Suppressor macrophage treated with lipopolysaccharide for 4 hours (primary cell): ENCODE results near the gene SKAP1.

ENCODE experiments used
- DNase-seq: peaks from one replicate; pipeline ENCODE4 v3.0.0-alpha.2; 2020

The SKAP1 gene

DNA sequence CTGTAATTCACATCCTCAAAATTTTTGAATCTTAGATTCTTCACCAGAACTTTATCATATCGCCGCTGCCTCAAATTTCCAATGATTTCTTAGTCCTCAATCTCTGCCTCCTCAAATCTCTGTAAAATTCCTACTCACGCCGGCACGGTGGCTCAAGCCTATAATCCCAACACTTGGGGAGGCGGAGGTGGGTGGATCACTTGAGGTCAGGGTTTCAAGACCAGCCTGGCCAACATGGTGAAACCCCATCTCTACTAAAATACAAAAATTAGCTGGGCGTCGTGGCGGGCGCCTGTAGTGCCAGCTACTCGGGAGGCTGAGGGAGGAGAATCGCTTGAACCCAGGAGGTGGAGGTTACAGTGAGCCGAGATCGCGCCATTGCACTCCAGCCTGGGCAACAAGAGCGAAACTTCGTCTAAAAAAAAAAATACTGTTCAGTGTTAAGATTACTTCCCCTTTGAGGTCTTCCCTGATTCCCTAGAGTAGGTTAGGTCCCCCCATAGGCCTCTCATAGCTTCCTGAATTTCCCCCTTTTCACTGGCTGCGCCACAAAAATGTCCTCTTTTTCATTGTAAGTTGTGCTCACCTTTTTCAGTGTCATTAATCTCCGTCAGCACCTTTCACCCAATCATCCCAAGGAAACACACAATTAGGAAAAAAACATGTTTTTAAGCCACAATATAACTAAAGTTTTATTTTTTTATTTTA lies 327.8 kb downstream of the SKAP1 start:
- peak; percentile 19 for DNase-seq

DNA sequence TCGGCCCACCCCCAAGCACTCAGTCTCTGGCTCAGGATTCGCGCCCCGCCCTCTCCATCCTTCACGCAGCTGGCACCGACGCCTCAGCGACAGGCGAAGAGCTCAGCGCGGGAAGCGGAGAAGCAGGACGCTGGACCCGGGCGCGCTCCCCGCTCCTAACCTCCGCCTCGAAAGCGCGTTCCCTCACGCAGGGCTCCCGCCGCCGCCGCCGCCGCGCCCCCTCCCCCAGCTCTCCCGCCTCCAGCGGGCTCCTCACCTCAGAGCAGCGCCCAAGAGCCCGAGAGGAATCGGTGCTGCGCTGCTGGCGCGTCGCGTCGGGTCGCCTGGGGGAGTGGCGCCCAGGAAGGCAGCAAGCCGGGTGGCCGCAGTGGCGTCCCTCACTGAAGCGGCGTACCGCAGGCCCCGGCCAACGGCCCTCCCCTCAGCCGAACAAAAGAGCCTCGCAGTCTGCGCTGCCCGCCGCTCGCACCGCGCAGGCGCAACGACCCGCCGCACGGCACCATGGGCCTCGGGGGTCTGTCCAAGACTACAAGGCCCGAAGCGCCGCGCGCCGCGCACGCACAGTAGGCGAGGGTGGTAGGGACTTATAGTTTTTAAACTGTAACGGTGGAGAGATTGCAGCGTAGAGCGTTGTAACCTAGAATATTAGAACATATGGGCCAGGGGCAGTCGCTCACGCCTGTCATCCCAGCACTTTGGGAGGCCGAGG lies 328.8 kb downstream of the SKAP1 start, which contains the start of gene CBX1:
CBX1 (minus strand) TSS at position 467 of the 709 bp plus-strand sequence. CDS start 24,474 bp downstream, outside the sequence.
- DNase-seq, result peak; percentile 96

DNA sequence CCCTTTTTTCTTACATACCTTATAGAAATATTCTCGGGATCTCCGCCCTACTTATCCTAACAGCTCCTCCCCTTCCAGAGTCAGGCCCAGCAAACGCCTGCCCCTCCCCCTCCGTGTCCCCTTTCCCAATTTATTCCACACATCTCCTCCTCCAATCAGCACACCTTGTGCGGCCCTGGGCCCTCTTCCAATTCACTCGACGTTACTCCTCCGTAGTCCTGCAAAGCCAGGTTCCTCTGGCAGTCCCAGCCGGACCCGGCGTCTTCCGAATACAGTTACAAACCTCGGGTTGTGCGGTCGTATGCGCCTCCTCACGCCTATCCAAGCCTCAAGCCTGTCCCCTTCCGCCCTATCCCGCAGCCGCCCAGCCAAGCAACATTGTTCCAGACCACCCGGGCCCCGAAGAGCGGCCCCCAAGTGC lies 329.4 kb downstream of the SKAP1 start:
- DNase-seq, result no peak

DNA sequence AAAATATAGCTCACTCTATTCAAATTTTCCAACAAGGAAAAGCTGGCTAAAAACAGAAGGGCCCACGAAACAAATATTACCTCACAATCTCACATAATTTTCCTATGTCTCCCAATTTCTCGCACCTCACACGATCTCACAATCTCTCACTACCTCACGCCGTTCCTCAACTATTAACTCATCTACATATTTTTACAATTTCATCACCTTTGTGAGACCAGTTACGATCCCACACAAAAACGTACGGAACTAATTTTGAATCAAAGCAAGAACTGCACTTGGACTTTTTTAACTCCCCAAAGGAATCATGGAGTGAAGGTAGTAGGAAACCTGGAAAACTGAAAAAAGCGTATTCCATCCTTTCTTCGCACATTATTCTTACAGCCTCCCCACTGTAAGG lies 329.9 kb downstream of the SKAP1 start:
- no peak for DNase-seq

DNA sequence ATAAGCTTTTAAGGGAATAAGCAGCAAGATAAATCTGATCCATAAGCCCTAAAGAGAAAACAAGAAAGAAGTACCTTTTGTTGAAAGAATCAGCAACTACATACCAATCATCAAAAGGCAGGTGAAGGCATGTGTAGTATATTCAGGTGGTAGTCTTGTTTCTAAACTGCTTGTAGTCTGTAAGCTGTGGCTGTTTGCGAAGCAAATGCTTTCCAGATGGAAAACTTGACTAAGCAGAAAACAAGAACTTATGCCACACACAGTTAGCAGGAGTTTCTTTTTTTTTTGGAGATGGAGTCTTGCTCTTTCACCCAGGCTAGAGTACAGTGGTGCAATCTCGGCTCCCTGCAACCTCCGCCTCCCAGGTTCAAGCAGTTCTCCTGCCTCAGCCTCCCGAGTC lies 334.4 kb downstream of the SKAP1 start:
- DNase-seq, result no peak

DNA sequence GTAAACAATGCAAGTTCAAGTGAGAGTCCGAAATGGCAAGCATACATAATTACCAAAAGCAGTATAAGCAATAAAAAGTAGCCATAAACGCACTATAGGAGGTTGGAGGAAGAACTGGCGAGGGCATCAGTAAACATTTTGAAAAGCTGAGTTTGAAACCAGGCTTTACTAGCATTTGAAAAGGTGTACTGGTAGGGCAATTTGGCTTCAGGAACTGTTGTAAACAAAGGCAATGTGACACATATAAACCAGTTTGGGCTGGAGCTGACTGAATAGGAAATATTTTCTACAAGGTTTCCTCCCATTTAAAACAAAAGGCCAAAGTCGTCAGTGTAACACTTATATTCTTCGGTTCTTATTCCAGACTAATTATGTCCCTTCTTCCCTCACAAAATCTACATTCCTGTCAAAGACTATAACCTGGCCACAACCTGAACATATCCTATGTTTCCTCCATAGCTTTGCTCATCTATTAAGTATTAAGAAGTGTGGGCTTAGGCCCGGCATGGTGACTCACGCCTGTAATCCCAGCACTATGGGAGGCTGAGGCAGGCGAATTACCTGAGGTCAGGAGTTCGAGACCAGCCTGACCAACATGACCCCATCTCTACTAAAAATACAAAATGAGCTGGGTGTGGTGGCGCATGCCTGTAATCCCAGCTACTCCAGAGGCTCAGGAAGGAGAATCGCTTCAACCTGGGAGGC lies 336.5 kb downstream of the SKAP1 start:
- no peak for DNase-seq

DNA sequence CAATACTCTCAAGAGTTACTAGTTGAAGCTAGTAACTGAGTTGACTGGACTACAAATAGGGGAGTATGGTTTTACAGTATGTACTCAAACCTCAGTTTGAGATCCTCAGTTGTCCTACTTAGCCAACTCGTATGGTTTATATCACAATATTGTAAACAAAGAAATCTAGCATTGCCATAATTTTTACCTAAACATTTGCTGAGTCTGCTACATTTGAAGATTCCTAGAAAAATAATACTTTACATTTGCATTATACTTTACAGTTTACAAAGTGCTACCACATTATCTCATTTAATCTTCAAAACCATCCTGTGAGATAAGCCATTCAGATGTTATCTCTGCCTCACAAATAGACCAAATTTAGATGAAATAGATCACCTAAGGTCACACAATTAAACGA lies 345.1 kb downstream of the SKAP1 start:
- DNase-seq, result no peak
